Upper lobe of left lung (tissue), 6 donors: ENCODE results near the gene WDR59. TPM values are rescaled to one million over a fixed set of nuclear protein-coding genes. Genes with fewer than 3 reads are reported as not detected.
"Not testable (repeated sequence)": the region's sequence is repeated elsewhere in the genome, so short reads cannot be mapped to it uniquely, and the experiment has no call there.

ENCODE experiments used
- ATAC-seq, 2 donors: fragments of 200-7000 bp; cut with Tn5 transposase; one replicate each; pipeline ENCODE4 v1.9.1; 2022; ENCODE audit warnings: mild to moderate bottlenecking in 2 of 2, moderate library complexity in 2 of 2; ENCODE audit not compliant: low FRiP score in 2 of 2
- DNase-seq, 2 donors: peaks; one replicate each; pipeline ENCODE4 v3.0.0-alpha.2; 2019 to 2020
- H3K27ac ChIP-seq, 4 donors: fragments of 200-600 bp; sonication (generic); one replicate each; pipeline ENCODE4 v1.5.1; 2016 to 2019
- H3K27me3 ChIP-seq, 4 donors: fragments of 200-600 bp; sonication (generic); one replicate each; pipeline ENCODE4 v1.5.1; 2017 to 2019
- H3K36me3 ChIP-seq, 4 donors: fragments of 200-600 bp; sonication (generic); one replicate each; pipeline ENCODE4 v1.5.1; 2016 to 2019
- H3K4me1 ChIP-seq, 4 donors: fragments of 200-600 bp; sonication (generic); one replicate each; pipeline ENCODE4 v1.5.1; 2018 to 2019
- H3K4me3 ChIP-seq, 4 donors: fragments of 200-600 bp; sonication (generic); one replicate each; pipeline ENCODE4 v1.5.1; 2017 to 2019; ENCODE audit warnings: mild to moderate bottlenecking in 2 of 4, moderate library complexity in 1 of 4
- H3K9me3 ChIP-seq, 4 donors: fragments of 200-600 bp; sonication (generic); one replicate each; pipeline ENCODE4 v1.5.1; 2018 to 2019
- CTCF ChIP-seq, 6 experiments: fragments of 450-650 bp in 4 of 6; fragments of 200-600 bp in 2 of 6; sonication (generic) in 2 of 6; IDR thresholded peaks; one replicate each; pipeline ENCODE4 v1.5.1; 2016 to 2019; ENCODE audit warnings: antibody characterized with exemption in 6 of 6
- EP300 ChIP-seq, 4 donors: sonication (generic); formaldehyde crosslinking; IDR thresholded peaks; one replicate each; pipeline ENCODE4 v1.5.1; 2017; ENCODE audit warnings: antibody characterized with exemption in 4 of 4, control low read depth in 2 of 4
- POLR2A ChIP-seq, 4 donors: fragments of 450-650 bp; IDR thresholded peaks; one replicate each; pipeline ENCODE4 v1.5.1; 2016 to 2017; ENCODE audit warnings: antibody characterized with exemption in 4 of 4, mild to moderate bottlenecking in 2 of 4
- POLR2AphosphoS5 ChIP-seq, 2 donors: sonication (generic); formaldehyde crosslinking; IDR thresholded peaks; one replicate each; pipeline ENCODE4 v1.5.1; 2017; ENCODE audit warnings: antibody characterized with exemption in 2 of 2
- WGBS, 2 donors: methylation state at CpG; one replicate each; pipeline ENCODE4 v1.1.5; 2017 to 2018; 5-methylcytosine and 5-hydroxymethylcytosine counted together
- total RNA-seq, 6 donors: library from RNA; depleted of rRNA in 4 of 6; stranded (reverse); fragments of >200 nt in 4 of 6; gene quantifications; one replicate each; pipeline versions ENCODE4 v1.1.0 to v1.2.1, GENCODE V29; 2016 to 2021
- donor health status: DM: no; HTN: no; CAD: no; lungs with moderate emphysema.
- donor health status: DM: no; HTN: yes; CAD: no; lungs with severe emphysema.

Gene WDR59
- total RNA-seq, 6 donors from 2014 or later: 16.0 to 138 (median 37.5) TPM

- H3K27ac ChIP-seq: no peak overlapping the region
Observed at GRCh38 chr16:75027520-75028300, 42.8 kb upstream of the WDR59 start.

GRCh38 chr16:75026892-75027391, 42.0 kb upstream of the WDR59 start:
- no peaks in the 10 kb centered on the region for H3K9me3 ChIP-seq
- DNase-seq (no peak), ATAC-seq (no peak)
- H3K27me3 ChIP-seq: no peaks in the 10 kb centered on the region
- peaks cover 14 to 27% (median 23%) of the 10 kb centered on the region in 4 donors for H3K4me1 ChIP-seq
- no peaks in the 10 kb centered on the region for H3K36me3 ChIP-seq
- TF ChIP-seq EP300 (IDR thresholded peaks at IDR 0.05) (no peak), CTCF (IDR thresholded peaks at IDR 0.05) (no peak), POLR2AphosphoS5 (IDR thresholded peaks at IDR 0.05) (no peak), POLR2A (IDR thresholded peaks at IDR 0.05) (no peak)
- 84 to 93% methylated on average over 2 of the region's 2 CpGs for WGBS, 2 donors
- peak overlapping the region; percentile 27 to 74 (median 66) for H3K27ac ChIP-seq
- no peak overlapping the region for H3K4me3 ChIP-seq

More at GRCh38 chr16:75027520-75028300, 42.8 kb upstream of the WDR59 start:
- no peaks in the 10 kb centered on the region for H3K27me3 ChIP-seq
- no peaks in the 10 kb centered on the region for H3K36me3 ChIP-seq
- WGBS, 2 donors: 82 to 88% methylated on average over 6 of the region's 6 CpGs
- H3K4me1 ChIP-seq: peaks cover 14 to 27% (median 23%) of the 10 kb centered on the region in 4 donors
- no peak for DNase-seq
- TF ChIP-seq EP300 (IDR thresholded peaks at IDR 0.05) (no peak), CTCF (IDR thresholded peaks at IDR 0.05) (no peak), POLR2A (IDR thresholded peaks at IDR 0.05) (no peak), POLR2AphosphoS5 (IDR thresholded peaks at IDR 0.05) (no peak)
- H3K9me3 ChIP-seq: no peaks in the 10 kb centered on the region
- H3K4me3 ChIP-seq: no peak overlapping the region
- ATAC-seq: no peak

GRCh38 chr16:75026239-75026891, 41.4 kb upstream of the WDR59 start:
- not testable (repeated sequence) for DNase-seq, H3K27me3 ChIP-seq, H3K4me3 ChIP-seq, H3K36me3 ChIP-seq, H3K9me3 ChIP-seq
- Histone ChIP-seq H3K4me1 (peaks cover 14 to 27% (median 23%) of the 10 kb centered on the region in 4 donors), H3K27ac (peak overlapping the region; percentile 27 to 74 (median 66))
- peak in 1 of 4 donors; percentile 17 for TF ChIP-seq EP300 (IDR thresholded peaks at IDR 0.05)
- 68 to 73% methylated on average over 10 of the region's 10 CpGs for WGBS, 2 donors
- peak; percentile 34 to 90 for ATAC-seq

- DNase-seq: no peak
- TF ChIP-seq CTCF (IDR thresholded peaks at IDR 0.05): no peak
- TF ChIP-seq POLR2A (IDR thresholded peaks at IDR 0.05): no peak
- TF ChIP-seq POLR2AphosphoS5 (IDR thresholded peaks at IDR 0.05): no peak
- TF ChIP-seq EP300 (IDR thresholded peaks at IDR 0.05): no peak
- Histone ChIP-seq H3K4me1 (peaks cover 14 to 27% (median 23%) of the 10 kb centered on the region in 4 donors), H3K36me3 (no peaks in the 10 kb centered on the region), H3K9me3 (peaks cover 0 to 10% (median 0%) of the 10 kb centered on the region in 4 donors), H3K27ac (peak overlapping the region; percentile 36 to 74 (median 52)), H3K27me3 (no peaks in the 10 kb centered on the region), H3K4me3 (no peak overlapping the region)
- peak in 1 of 2 donors; percentile 40 for ATAC-seq
- WGBS, 2 donors: 41 to 44% methylated on average over 2 to 3 of the region's 3 CpGs
Observed at GRCh38 chr16:75025761-75026160, 40.8 kb upstream of the WDR59 start.

GRCh38 chr16:75024594-75024993, 39.7 kb upstream of the WDR59 start:
- H3K4me3 ChIP-seq: no peak overlapping the region
- ATAC-seq: no peak
- no peaks in the 10 kb centered on the region for H3K27me3 ChIP-seq
- peaks cover 0 to 10% (median 0%) of the 10 kb centered on the region in 4 donors for H3K9me3 ChIP-seq
- 57 to 62% methylated on average over 4 of the region's 4 CpGs for WGBS, 2 donors
- no peaks in the 10 kb centered on the region for H3K36me3 ChIP-seq
- TF ChIP-seq CTCF (IDR thresholded peaks at IDR 0.05) (no peak), POLR2AphosphoS5 (IDR thresholded peaks at IDR 0.05) (no peak), EP300 (IDR thresholded peaks at IDR 0.05) (no peak), POLR2A (IDR thresholded peaks at IDR 0.05) (no peak)
- peak overlapping the region in 2 of 4 donors; percentile 16 to 35 for H3K27ac ChIP-seq
- DNase-seq: no peak
- peaks cover 14 to 27% (median 23%) of the 10 kb centered on the region in 4 donors for H3K4me1 ChIP-seq
